ENCODE results near the gene ZWILCH.
"Not testable (repeated sequence)": the region's sequence is repeated elsewhere in the genome, so short reads cannot be mapped to it uniquely, and the experiment has no call there.

- not testable (repeated sequence) for TF ChIP-seq POLR2A (IDR thresholded peaks at IDR 0.05; ENCODE audit: low read depth, low read length); EZH2 (IDR thresholded peaks at IDR 0.05; ENCODE audit: borderline replicate concordance, low read depth, low read length, severe bottlenecking)
- TF ChIP-seq, protein P1, sequence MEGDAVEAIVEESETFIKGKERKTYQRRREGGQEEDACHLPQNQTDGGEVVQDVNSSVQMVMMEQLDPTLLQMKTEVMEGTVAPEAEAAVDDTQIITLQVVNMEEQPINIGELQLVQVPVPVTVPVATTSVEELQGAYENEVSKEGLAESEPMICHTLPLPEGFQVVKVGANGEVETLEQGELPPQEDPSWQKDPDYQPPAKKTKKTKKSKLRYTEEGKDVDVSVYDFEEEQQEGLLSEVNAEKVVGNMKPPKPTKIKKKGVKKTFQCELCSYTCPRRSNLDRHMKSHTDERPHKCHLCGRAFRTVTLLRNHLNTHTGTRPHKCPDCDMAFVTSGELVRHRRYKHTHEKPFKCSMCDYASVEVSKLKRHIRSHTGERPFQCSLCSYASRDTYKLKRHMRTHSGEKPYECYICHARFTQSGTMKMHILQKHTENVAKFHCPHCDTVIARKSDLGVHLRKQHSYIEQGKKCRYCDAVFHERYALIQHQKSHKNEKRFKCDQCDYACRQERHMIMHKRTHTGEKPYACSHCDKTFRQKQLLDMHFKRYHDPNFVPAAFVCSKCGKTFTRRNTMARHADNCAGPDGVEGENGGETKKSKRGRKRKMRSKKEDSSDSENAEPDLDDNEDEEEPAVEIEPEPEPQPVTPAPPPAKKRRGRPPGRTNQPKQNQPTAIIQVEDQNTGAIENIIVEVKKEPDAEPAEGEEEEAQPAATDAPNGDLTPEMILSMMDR (IDR thresholded peaks at IDR 0.05; ENCODE audit: extremely low read depth in 1 of 2, insufficient read depth in 1 of 2, low read depth in 1 of 2, low read length in 2 of 2): not testable (repeated sequence)
These were observed 43.8 kb upstream of the ZWILCH start for GRCh38 chr15:66461294-66461693.

All from endothelial cell of umbilical vein (primary cell).